GM19240 (cell line): ENCODE results near the gene SERINC3.

ENCODE experiments used
- DNase-seq: peaks from one replicate; pipeline ENCODE4 v3.0.0; 2011; ENCODE audit warnings: low spot score; ENCODE audit not compliant: insufficient read length

SERINC3 gene

DNA sequence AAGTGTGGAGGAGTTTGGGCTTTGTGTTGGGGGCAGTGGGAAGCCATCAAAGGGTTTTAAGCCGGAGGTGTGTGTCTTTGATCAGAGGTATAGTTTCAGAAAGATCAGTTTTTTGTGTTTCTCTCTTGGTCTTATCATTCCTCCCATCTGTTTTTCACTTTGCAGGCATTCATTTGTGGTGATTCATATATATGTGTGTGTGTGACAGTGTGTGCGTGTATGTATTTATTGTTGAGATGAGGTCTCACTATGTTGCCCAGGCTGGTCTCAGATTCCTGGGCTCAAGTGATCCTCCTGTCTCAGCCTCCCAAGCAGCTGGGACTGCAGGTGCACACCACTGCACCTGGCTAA is 11.1 kb upstream of the SERINC3 start:
- DNase-seq, result no peak

- DNase-seq, result no peak
Measured at GRCh38 chr20:44532259-44532980, 10.6 kb upstream of the SERINC3 start.

DNA sequence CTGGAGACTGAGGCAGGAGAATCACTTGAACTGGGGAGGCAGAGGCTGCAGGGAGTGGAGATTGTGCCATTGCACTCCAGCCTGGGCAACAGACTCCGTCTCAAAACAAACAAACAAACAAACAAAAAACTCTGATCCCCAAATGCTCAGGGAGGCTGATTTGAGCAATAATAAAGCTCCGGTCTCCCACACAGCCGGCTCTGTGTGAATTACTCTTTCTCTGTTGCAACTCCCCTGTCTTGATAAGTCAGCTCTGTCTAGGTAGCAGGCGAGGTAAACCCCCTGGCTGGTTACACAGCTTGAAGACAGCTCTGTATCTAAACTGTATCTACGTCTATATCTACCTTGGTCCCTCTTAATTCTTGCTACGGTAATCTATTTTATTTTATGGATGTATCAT is 6.4 kb upstream of the SERINC3 start:
- no peak for DNase-seq

DNA sequence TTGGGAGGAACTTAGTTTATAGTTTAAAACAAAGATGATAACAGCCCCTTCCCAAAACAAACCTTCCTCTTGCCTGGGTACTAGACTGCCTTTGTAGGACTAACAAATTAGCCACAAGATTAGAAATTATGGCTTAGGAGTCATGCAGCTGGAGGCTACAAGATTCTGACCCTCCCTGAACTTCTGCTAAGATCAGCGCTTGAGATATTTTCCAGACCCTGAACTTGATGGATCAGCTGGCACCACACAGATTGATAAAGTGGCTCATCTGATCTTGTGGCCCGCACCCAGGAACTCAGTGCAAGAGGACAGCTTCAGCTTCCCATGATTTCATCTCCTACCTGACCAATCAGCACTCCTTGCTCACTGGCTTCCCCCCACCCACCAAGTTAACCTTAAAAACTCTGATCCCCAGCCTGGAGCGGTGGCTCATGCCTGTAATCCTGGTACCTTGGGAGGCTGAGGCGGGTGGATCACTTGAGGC is 5.9 kb upstream of the SERINC3 start:
- DNase-seq, result no peak

GRCh38 chr20:44526129-44526528 is 4.3 kb upstream of the SERINC3 start:
- no peak for DNase-seq

- no peak for DNase-seq
Measured at GRCh38 chr20:44523746-44524145, 1.9 kb upstream of the SERINC3 start.

GRCh38 chr20:44522841-44523240 is 971 bp upstream of the SERINC3 start:
- no peak for DNase-seq

GRCh38 chr20:44520881-44521280 is 989 bp downstream of the SERINC3 start:
- no peak for DNase-seq

- no peak for DNase-seq
Measured at GRCh38 chr20:44518248-44518647, 3.6 kb downstream of the SERINC3 start.

GRCh38 chr20:44517454-44517853 is 4.4 kb downstream of the SERINC3 start:
- DNase-seq, result no peak

DNA sequence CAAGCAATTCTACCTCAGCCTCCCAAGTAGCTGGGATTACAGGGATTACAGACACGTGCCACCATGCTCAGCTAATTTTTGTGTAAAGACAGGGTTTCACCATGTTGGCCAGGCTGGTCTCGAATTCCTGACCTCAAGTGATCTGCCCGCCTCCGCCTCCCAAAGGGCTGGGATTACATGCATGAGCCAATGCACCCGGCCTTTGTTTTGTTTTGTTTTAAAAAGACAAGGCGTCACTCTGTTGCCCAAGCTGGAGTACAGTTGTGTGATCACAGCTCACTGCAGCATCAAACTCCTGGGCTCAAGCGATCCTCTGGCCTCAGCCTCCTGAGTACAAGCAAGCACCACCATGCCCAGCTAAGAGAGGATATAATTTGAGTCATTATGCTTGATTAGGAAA is 5.4 kb downstream of the SERINC3 start:
- DNase-seq, result no peak

DNA sequence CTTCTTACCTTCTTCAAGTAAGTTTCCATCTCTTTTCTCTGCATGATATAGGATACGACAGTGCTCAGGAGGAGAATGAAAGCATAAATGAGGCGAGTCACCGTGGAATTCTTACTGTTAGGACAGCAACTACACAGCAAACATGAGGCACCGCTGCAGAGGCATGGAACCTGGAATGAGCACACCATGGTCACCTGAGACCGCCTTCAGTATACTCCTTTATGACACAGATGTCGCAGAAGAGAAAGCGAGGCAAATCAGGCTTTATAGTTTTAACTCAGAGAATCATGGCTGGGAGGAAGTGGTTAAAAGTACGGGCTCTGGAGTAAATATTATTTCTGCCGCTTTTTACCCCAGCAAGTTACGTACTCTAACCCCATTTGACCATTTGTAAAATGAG is 8.0 kb downstream of the SERINC3 start:
- DNase-seq, result no peak

GRCh38 chr20:44509762-44510161 is 12.1 kb downstream of the SERINC3 start:
- no peak for DNase-seq

- DNase-seq, result no peak
Measured at GRCh38 chr20:44504402-44505307, 17.2 kb downstream of the SERINC3 start.

GRCh38 chr20:44502968-44503367 is 18.9 kb downstream of the SERINC3 start:
- no peak for DNase-seq

DNA sequence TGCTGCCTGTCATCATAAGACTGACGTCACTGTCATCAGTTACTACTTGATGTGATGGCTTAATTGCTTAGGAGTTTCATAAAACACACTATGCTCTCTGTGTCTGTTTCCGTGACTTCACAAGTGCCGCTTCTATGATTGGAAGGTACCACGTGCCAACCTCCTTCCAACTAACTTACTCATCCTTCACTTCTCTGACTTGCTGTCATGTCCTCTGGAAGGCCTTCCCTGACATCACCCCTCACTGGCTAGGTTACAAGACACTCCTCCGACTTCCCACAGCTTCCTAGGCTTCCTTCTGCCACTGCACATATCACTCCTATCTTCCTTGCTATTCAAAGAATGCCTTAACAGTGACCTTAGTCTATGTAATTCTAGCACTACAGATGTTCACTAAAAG is 20.4 kb downstream of the SERINC3 start:
- no peak for DNase-seq

DNA sequence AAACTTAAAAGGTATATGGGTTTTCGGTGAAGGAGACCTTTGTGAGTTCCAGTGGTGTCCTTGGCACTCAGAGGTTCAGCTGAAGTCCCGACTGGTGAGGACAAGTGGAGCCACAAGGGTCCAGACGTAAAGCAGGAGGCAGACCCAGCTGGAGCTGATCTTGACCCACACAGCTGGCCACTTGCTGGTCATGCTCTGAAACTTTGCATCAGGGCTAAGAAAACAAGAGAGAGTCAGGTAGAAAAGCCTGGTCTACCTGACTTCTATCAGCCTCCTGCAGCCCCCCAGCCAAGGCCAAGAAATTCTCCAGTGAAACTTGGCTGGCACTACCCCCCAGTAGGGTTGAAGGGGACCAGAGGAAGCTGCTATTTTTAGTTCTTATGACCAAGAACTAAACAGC is 21.6 kb downstream of the SERINC3 start:
- DNase-seq, result no peak

GRCh38 chr20:44497761-44498160 is 24.1 kb downstream of the SERINC3 start:
- DNase-seq, result no peak

GRCh38 chr20:44496976-44497375 is 24.9 kb downstream of the SERINC3 start:
- no peak for DNase-seq

DNA sequence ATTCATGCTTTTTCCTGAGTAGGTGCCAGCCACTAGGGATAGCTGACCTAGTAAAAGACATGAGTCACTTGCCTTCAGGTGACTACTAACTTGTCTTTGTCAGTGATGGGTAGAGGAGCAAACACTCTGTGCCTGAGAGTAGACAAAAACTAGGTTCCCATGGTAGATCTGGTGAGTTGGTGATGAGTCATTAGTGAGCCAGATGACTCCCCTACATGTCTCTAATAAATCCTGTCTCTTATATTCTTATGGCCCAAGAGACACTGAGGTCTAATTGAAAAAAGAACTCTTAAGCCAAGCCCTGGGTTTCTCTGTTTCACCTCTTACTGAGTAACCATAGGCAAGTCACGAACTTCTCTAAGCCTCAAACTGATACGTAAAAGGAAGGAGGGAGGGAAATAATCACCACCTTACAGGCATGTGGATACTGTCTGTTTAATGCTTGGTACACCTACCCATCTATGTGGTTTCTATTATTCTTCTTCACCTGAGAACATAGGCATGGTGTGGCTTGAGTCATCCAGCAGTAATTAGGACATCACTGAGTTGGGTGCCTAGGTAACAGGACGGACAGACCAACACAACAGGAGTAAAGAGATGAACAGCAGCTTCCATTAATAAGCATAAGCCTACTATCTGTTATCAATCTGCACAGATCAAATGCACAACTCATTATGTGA is 25.9 kb downstream of the SERINC3 start:
- no peak for DNase-seq

DNA sequence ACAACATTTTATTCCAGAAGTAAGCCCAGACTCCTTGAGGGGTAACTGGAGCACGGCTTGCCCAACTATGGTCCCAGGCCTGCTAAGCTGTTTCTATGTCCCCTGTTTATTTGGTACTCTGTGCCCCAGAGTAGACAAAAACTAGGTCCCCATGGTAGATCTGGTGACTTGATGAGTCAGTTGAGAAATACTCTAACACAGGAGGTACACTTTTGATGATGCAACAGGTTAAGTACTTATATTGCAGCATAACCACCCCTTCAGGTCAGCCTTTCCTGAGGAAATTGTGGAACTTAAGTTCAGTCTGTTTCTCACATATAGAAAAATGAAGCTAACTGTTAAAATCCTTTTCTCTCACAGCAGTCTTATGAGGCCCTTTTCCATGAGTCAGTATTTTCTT is 26.6 kb downstream of the SERINC3 start:
- no peak for DNase-seq

DNA sequence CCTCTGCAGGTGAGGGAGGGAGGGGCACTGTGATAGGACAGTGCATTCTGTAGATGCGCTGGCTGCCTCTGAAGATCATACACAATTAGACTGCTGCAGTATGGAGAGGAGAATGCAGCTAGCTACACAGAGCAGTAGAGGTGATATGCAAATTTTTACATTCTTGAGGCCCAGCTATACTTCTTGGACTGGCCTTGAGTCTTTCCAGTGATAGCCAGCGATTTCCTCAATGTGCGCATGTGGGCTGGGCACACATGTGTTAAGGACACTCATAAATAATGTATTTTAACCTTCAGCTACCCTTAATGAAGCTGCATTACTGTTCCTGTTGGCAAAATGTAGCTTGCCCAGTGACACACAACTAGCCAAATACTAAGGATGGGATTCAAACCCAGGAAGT is 27.2 kb downstream of the SERINC3 start:
- DNase-seq, result no peak
